ENCODE measurements around the gene ID3. TPM values are rescaled to one million over a fixed set of nuclear protein-coding genes. Genes with fewer than 3 reads are reported as not detected.

The ID3 gene
- total and polyA plus RNA-seq, 9 of the 15 experiments (the other 6 are each of a cell fraction or from before 2014, with no cell fraction given) = 6.8 to 59.8 (median 23.5) TPM

DNA sequence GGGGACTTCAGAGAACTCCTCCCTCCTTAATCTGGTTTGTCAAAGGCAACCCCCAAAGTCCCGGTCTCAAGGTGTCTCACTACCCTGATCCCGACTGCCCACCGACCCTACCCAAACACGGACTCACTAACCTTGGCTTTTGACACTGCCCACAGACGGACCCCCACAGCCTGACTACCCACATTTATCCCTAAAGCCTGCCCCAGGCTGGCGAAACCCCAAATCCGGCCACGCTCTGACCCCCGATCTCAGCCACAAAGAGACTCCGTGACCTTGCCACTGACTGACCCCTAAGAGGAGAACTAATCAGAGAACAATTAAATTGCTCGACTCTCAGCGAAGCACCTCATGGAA, 5.2 kb downstream of the ID3 start (continued):
- TF ChIP-seq, protein P1, sequence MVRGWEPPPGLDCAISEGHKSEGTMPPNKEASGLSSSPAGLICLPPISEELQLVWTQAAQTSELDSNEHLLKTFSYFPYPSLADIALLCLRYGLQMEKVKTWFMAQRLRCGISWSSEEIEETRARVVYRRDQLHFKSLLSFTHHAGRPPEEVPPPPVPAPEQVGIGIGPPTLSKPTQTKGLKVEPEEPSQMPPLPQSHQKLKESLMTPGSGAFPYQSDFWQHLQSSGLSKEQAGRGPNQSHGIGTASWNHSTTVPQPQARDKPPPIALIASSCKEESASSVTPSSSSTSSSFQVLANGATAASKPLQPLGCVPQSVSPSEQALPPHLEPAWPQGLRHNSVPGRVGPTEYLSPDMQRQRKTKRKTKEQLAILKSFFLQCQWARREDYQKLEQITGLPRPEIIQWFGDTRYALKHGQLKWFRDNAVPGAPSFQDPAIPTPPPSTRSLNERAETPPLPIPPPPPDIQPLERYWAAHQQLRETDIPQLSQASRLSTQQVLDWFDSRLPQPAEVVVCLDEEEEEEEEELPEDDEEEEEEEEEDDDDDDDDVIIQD (CRISPR knock-in tag; IDR thresholded peaks at IDR 0.05) = no peak
- TF ChIP-seq U2AF1 (optimal IDR thresholded peaks at IDR 0.05; ENCODE audit: low read depth, low read length) (no peak), NR2C2 (CRISPR knock-in tag; IDR thresholded peaks at IDR 0.05) (no peak), NR2C2 (tag; IDR thresholded peaks at IDR 0.05) (peak; percentile 76; the same call in 1 of the 2 replicates), POLR3G (IDR thresholded peaks at IDR 0.05; ENCODE audit: extremely low read depth, insufficient read length, insufficient replicate concordance) (no peak), MCM2 (IDR thresholded peaks at IDR 0.05; ENCODE audit: low read depth) (no peak), NR1H2 (CRISPR knock-in tag; IDR thresholded peaks at IDR 0.05) (no peak), ZNF561 (CRISPR knock-in tag; conservative IDR thresholded peaks at IDR 0.05) (no peak), PTRF (tag; IDR thresholded peaks at IDR 0.05) (no peak), DDX20 (tag; IDR thresholded peaks at IDR 0.05; ENCODE audit: low read depth) (no peak), ZNF174 (CRISPR knock-in tag; IDR thresholded peaks at IDR 0.05) (no peak), CHD1 (IDR thresholded peaks at IDR 0.05; ENCODE audit: low read length) (no peak), TBL1XR1 (IDR thresholded peaks at IDR 0.05; ENCODE audit: low read length in 2 of 2) (0 out of 4 replicates have a peak, but pooled peaks of 1 of the 2 experiments have one; percentile 28), GATA2 (CRISPR knock-in tag; IDR thresholded peaks at IDR 0.05) (no peak), ZBTB2 (IDR thresholded peaks at IDR 0.05) (peak; percentile 32; the same call in 1 of the 2 replicates), PREB (CRISPR knock-in tag; IDR thresholded peaks at IDR 0.05) (0 out of 2 replicates have a peak, but pooled peaks have one; percentile 11), ZNF143 (CRISPR knock-in tag; IDR thresholded peaks at IDR 0.05) (no peak), C11orf30 (IDR thresholded peaks at IDR 0.05; ENCODE audit: low read depth) (no peak), SUPT5H (IDR thresholded peaks at IDR 0.05) (0 out of 2 replicates have a peak, but pooled peaks have one; percentile 24)
- TF ChIP-seq, protein P2, sequence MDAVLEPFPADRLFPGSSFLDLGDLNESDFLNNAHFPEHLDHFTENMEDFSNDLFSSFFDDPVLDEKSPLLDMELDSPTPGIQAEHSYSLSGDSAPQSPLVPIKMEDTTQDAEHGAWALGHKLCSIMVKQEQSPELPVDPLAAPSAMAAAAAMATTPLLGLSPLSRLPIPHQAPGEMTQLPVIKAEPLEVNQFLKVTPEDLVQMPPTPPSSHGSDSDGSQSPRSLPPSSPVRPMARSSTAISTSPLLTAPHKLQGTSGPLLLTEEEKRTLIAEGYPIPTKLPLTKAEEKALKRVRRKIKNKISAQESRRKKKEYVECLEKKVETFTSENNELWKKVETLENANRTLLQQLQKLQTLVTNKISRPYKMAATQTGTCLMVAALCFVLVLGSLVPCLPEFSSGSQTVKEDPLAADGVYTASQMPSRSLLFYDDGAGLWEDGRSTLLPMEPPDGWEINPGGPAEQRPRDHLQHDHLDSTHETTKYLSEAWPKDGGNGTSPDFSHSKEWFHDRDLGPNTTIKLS (IDR thresholded peaks at IDR 0.05; ENCODE audit: borderline replicate concordance, low read depth) = peak; percentile 24; the same call in 1 of the 2 replicates
